OCI-LY1 (cell line): ENCODE measurements around the gene CDC42BPB.

Experiments
- CTCF ChIP-seq: fragments of 200-600 bp; sonication (generic), shearing (Covaris generic); IDR thresholded peaks from 2 replicates; pipeline ENCODE4 v1.5.1; 2017; ENCODE audit warnings: mild to moderate bottlenecking, antibody characterized with exemption, low read length, moderate library complexity, mixed read lengths
- EZH2 ChIP-seq: fragments of 200-600 bp; sonication (generic), shearing (Covaris generic); IDR thresholded peaks from 2 replicates; pipeline ENCODE4 v1.8.0; 2017; ENCODE audit warnings: borderline replicate concordance, mixed run types, mild to moderate bottlenecking, antibody characterized with exemption, low read length, moderate library complexity, mixed read lengths

- TF ChIP-seq CTCF (no peak), EZH2 (no peak)
Observed at GRCh38 chr14:102906616-102907302, 150.6 kb downstream of the CDC42BPB start.
